GM23338 (cell line): ENCODE measurements around the gene USP21.

Experiments
- CTCF ChIP-seq, 2 experiments: fragments of 200-600 bp in 1 of 2; sonication (generic) in 1 of 2; conservative IDR thresholded peaks; 2 replicates each; pipeline versions ENCODE4 v1.5.1 to v1.6.1; 2016 to 2017; ENCODE audit warnings: antibody characterized with exemption in 2 of 2, low read depth in 2 of 2, mild to moderate bottlenecking in 2 of 2, moderate library complexity in 1 of 2
- EZH2 ChIP-seq: fragments of 200-600 bp; sonication (generic); IDR thresholded peaks from one replicate; pipeline ENCODE4 v1.8.0; 2017; ENCODE audit warnings: antibody characterized with exemption, mild to moderate bottlenecking, low read depth; ENCODE audit not compliant: unreplicated experiment
- EZH2phosphoT487 ChIP-seq: fragments of 200-600 bp; sonication (generic); IDR thresholded peaks from one replicate; pipeline ENCODE4 v1.8.1; 2018; ENCODE audit warnings: antibody characterized with exemption; ENCODE audit not compliant: unreplicated experiment
- JUNB ChIP-seq: IDR thresholded peaks from one replicate; pipeline ENCODE4 v1.6.1; 2016; ENCODE audit warnings: antibody characterized with exemption; ENCODE audit not compliant: unreplicated experiment

- TF ChIP-seq CTCF (conservative IDR thresholded peaks at IDR 0.05; ENCODE audit: low read depth in 2 of 2) (no peak), JUNB (no peak), EZH2 (no peak), EZH2phosphoT487 (no peak)
These were observed 55.8 kb downstream of the USP21 start, which contains the start of gene FCER1G for GRCh38 chr1:161215076-161215475.
